HK-2 (cell line): Measurements from ENCODE around the gene EPHB1.

Experiments used
- DNase-seq: peaks from one replicate; pipeline ENCODE4 v3.0.0-alpha.2; 2018; ENCODE audit not compliant: unreplicated experiment

EPHB1 gene

DNA sequence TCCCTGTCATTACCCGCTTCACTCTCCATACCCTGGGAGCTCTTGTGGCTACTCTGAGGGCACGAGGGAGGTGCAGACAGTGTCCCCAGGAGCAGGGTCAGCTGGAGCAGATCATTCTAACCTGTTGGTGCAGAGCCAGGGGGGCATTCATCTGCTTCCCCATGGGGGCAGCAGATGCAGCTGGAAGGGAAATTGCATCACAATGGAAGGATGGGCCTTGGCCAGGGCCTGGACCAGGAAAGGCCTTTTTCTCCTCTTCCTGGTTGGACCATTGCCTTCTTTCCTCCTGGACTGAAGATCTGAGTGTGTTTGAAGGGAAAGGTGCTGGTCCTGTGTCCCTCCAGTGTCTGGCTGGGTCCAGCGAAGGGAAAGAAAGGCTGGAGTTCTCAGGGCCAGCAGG, 55.7 kb downstream of the EPHB1 start:
- DNase-seq: no peak

DNA sequence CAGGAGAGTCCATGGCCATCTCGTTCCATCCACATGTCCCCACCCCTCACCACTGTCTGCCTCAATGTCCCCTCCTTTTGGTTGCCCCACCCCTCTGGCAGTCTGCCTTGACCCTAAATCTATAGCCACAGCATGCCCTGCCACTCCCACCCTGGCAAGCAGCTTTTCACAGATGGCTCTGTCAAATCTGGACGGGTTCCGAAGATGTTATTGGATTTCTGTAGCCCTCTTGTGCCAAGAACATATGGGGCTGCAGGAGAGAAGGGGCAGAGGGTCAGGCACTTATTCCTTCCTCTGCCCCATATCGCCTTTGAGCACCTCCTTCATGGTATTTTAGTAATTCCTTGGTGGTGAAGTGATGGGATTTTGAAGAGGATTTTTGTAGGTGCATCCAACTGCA, 57.1 kb downstream of the EPHB1 start:
- DNase-seq: no peak

DNA sequence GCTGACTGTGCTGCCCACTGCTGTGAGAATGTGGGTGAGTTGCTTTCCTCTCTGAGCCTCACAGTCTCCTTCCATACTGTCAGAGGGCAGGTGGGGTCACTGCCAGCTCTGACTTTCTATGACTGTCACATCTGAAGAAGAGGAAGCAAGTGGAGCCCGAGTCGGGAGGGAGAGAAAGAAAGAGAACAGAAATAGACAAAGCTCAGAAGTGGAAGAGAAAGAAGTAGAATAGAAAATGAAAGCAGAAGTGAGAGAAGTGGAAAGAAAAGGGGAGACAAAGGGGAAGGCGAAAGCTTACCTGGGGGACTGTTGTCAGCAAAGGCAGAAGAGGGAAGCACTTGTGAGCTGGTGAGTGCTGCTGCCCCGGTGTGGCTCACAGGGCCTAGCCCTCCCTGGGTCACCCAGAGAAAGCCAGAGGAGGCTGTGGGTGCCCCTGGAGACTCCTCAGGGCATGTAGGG, 57.9 kb downstream of the EPHB1 start:
- DNase-seq: no peak

DNA sequence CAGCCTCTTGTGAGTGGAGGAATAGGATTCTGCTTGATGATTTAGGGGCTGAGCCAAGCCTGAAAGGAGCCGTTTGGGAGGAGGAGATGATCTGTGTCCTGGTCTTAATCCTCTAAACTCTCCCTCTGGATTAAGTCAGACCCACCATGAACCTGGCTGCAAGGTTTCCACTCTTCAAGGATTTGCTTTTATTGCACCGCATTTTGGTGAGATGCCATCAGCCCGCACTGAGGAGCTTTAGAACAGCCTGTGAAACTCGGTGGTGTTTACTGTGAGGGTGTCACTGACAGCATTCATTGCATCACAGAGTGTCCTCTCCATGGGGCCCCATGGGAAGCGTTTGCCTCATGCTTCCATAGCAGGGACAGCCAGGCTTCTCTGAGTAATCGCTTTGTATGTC, 59.2 kb downstream of the EPHB1 start:
- no peak for DNase-seq

DNA sequence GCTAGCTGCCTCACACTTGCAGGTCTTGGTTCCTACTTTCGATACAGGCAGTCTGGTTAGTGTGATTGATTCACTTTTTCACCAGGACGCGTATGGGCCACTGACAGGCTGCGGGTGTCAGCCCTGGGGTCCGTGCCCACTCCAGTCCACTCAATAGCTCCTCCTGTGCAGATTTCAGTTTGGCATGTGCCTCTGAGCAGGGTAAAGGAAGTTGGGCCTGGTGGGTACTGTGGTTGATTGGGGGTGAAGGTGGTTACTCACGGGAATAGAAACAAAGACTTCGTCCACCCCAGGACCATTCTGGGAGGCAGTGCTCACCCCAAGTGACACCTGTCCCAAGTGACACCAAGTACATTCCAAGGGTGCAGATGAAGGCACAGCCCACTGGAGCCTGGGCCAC, 62.3 kb downstream of the EPHB1 start:
- DNase-seq: no peak

GRCh38 chr3:134857776-134858362, 62.8 kb downstream of the EPHB1 start:
- DNase-seq: no peak

DNA sequence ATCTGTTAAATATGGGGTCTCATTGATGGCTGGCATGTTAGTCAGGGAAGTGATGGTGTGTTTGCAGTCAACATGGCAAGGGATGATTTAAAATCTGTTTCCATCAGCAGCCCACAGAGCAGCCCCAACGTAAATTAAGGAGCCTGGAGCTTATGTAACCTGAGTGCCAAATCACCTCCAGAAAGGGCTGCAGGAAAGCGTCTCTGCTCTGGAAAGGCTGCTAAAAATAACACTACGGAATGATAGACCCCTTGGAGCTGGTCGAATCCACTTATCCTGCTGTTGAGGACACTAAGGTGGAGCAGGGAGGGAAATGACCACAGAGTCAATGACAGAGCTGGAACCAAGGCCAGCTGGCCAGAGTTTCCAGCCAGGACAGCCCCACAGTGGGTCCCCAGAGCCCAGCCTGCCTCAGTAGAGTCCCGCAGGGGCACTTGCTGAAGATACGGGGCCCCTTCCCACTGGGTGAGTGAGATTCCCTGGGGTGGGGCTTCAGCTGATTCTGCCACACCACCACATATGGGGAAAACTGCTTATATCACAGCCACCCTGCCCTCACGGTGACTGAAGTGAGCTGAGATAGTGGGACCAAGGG, 63.5 kb downstream of the EPHB1 start:
- DNase-seq: no peak

DNA sequence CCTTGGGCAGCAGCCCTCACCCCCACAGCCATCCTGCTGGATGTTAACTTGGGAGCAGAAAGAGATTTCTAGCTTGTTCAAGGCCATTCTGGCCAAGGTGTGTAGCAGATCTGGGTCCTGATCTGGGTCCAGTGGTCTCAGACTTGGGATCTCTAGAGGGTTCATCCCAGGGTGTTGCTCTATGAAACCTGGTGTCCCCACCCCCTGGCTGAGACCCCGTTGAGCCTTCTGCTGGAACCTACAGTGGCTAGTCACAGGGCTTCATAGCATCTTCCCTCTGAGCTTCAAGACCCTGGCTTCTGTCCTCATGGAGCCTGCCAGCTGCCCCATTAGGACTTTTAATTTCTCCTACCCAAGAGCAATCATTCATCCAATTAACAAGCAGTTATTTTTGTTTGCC, 64.3 kb downstream of the EPHB1 start:
- no peak for DNase-seq

DNA sequence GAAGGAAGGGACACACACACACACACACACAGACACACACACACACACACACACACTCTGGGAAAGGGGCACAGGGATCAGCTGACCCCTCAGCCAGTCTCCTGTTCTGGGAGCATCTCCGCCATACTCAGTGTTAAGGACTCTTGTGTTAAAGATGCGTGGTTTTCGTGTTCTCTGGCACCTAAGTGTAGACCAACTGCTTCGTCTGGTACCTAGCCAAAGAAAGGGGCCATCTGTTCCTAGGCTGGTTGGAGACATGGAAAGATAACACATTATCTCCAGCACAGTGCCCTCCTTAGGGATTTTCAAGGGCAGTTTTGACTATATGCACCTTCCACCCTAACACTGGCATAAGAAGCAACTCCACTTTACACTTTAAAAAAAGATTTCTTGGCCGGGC, 65.1 kb downstream of the EPHB1 start:
- DNase-seq: no peak

- no peak for DNase-seq
These were observed 68.9 kb downstream of the EPHB1 start for GRCh38 chr3:134863915-134864314.

- no peak for DNase-seq
These were observed 69.6 kb downstream of the EPHB1 start for GRCh38 chr3:134864636-134865035.

DNA sequence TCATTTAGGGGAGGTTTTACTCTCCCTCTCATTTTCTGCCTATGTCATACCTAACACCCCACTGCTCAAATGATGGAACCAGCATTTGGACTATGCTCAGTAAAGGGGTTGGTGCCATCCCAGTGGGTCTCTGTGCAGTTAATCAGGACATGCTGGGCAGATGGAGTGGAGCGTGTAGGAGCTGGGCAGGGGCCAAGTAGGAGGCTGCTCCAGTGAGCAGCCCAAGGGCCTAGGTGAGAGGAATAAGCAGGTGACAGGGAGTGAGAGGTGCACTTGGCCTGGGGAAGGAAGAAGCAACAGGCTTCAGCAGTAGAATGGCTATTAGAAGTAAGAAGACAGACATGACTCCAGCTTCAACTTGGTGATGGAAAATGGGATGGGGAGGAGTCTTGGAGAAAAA, 72.2 kb downstream of the EPHB1 start:
- DNase-seq: no peak

- no peak for DNase-seq
These were observed 74.2 kb downstream of the EPHB1 start for GRCh38 chr3:134869153-134869726.

- no peak for DNase-seq
These were observed 76.8 kb downstream of the EPHB1 start for GRCh38 chr3:134871818-134872217.

- no peak for DNase-seq
These were observed 77.7 kb downstream of the EPHB1 start for GRCh38 chr3:134872440-134873388.

DNA sequence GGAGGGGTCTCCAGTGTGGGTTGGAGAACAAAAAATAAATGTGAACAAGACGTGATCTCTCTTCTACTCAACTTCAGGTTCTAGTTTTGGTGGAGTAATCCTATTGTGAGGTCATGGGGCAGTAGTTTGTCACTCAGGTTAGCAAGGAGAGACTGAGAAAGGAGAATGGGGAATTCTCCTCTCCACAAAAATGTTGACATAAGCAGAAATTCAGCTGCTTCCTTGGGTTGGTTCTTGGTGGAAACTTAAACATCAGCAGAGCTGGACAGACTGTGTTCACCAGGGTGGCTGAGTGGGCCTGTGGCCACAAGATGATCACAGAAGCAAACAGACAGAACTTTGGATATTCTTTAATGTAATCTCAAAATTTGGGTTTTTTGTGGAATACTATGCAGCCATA, 78.7 kb downstream of the EPHB1 start:
- no peak for DNase-seq

GRCh38 chr3:134874737-134875413, 79.8 kb downstream of the EPHB1 start:
- no peak for DNase-seq

DNA sequence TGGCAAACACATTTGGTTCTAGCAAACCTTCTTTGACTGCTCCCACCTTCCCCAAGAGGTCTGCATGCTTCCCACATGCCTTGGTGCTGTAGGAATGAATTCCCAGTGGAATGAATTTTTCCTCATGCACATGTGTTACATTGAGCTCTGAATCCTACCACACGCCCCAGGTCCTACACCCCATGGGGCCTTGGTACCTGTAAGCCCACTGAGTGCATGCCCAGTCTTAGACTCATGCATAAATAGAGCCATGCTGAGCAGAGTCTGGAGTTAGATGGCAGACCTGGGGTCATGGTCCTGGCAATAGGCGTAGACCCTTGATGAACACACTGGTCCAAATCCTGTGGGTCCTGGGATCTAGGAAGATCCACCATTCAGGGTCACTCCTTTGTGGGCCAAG, 81.8 kb downstream of the EPHB1 start:
- DNase-seq: no peak

DNA sequence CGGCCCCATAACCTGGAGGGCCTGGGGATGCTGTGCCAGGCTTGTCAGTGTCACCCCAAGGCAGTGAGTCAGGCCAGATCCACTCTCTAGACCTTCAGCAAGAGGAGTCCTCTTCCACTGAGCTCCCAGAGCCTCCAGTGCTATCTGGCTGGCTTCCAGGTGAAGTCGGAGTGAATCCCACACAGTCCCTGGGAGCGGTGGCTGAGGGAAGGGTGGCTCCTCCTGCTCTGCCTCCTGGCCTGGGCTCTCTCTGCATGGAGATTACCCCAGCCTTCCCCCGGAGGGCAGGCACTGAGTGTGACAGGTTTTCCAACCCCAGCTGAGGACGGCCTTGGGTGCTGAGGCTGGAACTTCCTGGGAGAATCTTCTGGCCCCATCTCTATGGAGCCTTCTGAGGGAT, 82.7 kb downstream of the EPHB1 start:
- no peak for DNase-seq

GRCh38 chr3:134879990-134880389, 84.9 kb downstream of the EPHB1 start:
- no peak for DNase-seq

DNA sequence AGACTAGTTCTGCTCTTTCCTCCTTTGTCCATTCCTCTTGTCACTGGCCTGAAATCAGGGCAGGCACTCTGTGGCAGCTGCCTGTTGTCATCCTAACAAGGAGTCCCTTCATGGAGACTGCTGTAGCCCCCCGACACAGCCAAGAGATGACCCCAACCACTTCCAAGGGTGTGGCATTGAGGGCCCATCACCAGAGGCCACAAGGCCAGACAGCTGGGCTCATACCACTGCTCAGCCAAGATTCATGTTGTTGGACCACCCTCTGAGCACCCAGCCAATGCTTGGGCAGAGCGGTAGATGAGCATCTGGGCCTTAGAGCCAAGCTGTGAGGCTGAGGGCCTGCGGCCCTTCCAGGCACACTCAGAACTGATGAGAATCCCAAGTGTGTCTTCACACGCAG, 85.4 kb downstream of the EPHB1 start:
- no peak for DNase-seq

DNA sequence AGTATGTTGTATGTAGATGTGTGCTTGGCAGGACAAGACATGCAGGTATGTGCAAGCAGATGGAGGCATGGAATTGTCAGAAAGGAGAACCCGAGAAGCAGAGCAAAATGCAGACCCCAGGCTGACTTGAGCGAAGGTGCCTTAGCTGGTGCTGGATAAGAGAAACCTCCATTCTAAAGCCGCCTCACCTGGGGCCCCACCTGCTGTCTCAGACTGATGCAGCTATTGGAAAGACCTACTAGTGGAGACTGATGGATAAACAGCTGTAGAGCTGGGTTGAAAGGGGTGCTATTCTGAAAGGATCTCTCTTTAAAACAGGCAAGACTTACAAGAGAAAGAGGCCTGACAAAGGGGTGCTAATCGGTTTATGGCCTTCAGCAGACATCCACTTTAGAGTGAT, 86.2 kb downstream of the EPHB1 start:
- no peak for DNase-seq
